WTC11 (cell line): ENCODE data around the gene SYN1.

ENCODE experiments used
- CTCF ChIP-seq: fragments of 200-600 bp; IDR thresholded peaks from 2 replicates; pipeline ENCODE4 v1.8.0; 2022; ENCODE audit warnings: antibody characterized with exemption
- ESRRA ChIP-seq: sonication (generic); formaldehyde crosslinking; IDR thresholded peaks from 2 replicates; pipeline ENCODE4 v1.8.1; 2022; ENCODE audit warnings: mild to moderate bottlenecking, missing genetic modification reagents, borderline replicate concordance
- FOXJ3 ChIP-seq: sonication (generic); formaldehyde crosslinking; IDR thresholded peaks from 2 replicates; pipeline ENCODE4 v1.9.0; 2021; ENCODE audit warnings: missing genetic modification reagents, mild to moderate bottlenecking, borderline replicate concordance
- FOXP4 ChIP-seq: sonication (generic); formaldehyde crosslinking; IDR thresholded peaks from 2 replicates; pipeline ENCODE4 v1.8.0; 2022; ENCODE audit warnings: mild to moderate bottlenecking, missing genetic modification reagents
- GRHL2 ChIP-seq: fragments of 250-450 bp; sonication (Bioruptor Pico); IDR thresholded peaks from 2 replicates; pipeline ENCODE4 v1.8.0; 2022; ENCODE audit warnings: mild to moderate bottlenecking, moderate library complexity; ENCODE audit not compliant: insufficient replicate concordance, severe bottlenecking
- JUN ChIP-seq: sonication (generic); formaldehyde crosslinking; IDR thresholded peaks from 2 replicates; pipeline ENCODE4 v1.8.0; 2023; ENCODE audit warnings: mild to moderate bottlenecking, missing genetic modification reagents
- KAT7 ChIP-seq: sonication (generic); formaldehyde crosslinking; IDR thresholded peaks from 2 replicates; pipeline ENCODE4 v1.8.1; 2023; ENCODE audit warnings: missing genetic modification reagents, mild to moderate bottlenecking, borderline replicate concordance
- NR2C2 ChIP-seq: sonication (generic); formaldehyde crosslinking; IDR thresholded peaks from 2 replicates; pipeline ENCODE4 v1.8.0; 2022; ENCODE audit warnings: mild to moderate bottlenecking, missing genetic modification reagents
- TCF7 ChIP-seq: sonication (generic); formaldehyde crosslinking; IDR thresholded peaks from 2 replicates; pipeline ENCODE4 v1.8.0; 2022; ENCODE audit warnings: mild to moderate bottlenecking, low read depth, missing genetic modification reagents, moderate library complexity
- ZNF121 ChIP-seq: sonication (generic); formaldehyde crosslinking; IDR thresholded peaks from 2 replicates; pipeline ENCODE4 v1.8.0; 2023; ENCODE audit warnings: missing genetic modification reagents
- ZNF396 ChIP-seq: fragments of 250-450 bp; sonication (Bioruptor Pico); IDR thresholded peaks from 2 replicates; pipeline ENCODE4 v1.8.0; 2021; ENCODE audit warnings: mild to moderate bottlenecking, moderate library complexity, borderline replicate concordance
- ZNF512 ChIP-seq: sonication (generic); formaldehyde crosslinking; IDR thresholded peaks from 2 replicates; pipeline ENCODE4 v1.8.1; 2022; ENCODE audit warnings: missing genetic modification reagents, borderline replicate concordance

- TF ChIP-seq FOXP4 (CRISPR knock-in tag) = no peak
- TF ChIP-seq KAT7 (CRISPR knock-in tag) = no peak
- no peak for TF ChIP-seq CTCF
- no peak for TF ChIP-seq ZNF121 (CRISPR knock-in tag)
- TF ChIP-seq NR2C2 = no peak
- TF ChIP-seq ZNF396 (CRISPR knock-in tag) = no peak
- TF ChIP-seq GRHL2 = no peak
- no peak for TF ChIP-seq TCF7
- TF ChIP-seq ESRRA = no peak
- no peak for TF ChIP-seq ZNF512 (CRISPR knock-in tag)
- no peak for TF ChIP-seq JUN (CRISPR knock-in tag)
- no peak for TF ChIP-seq FOXJ3
Measured at GRCh38 chrX:47578692-47579091, 41.0 kb downstream of the SYN1 start.
